Activated CD8-positive, alpha-beta T cell treated with anti-CD3 and anti-CD28 coated beads for 36 hours (primary cell): ENCODE results near the gene SIGLEC5. TPM values are rescaled to one million over a fixed set of nuclear protein-coding genes. Genes with fewer than 3 reads are reported as not detected.

Source experiments
- ATAC-seq: fragments of 200-7000 bp; cut with Tn5 transposase; one replicate; pipeline ENCODE4 v1.10.0; 2021; ENCODE audit warnings: mild to moderate bottlenecking, moderate library complexity
- CTCF ChIA-PET: fragments of 350-600 bp; sonication (Branson Sonifier 250); formaldehyde crosslinking; loops from one replicate; lab custom pipeline; 2021; ENCODE audit warnings: antibody characterized with exemption; lab: Charles Lee
- POLR2A ChIA-PET: fragments of 350-600 bp; sonication (Branson Sonifier 250); formaldehyde crosslinking; loops from one replicate; lab custom pipeline; 2021; ENCODE audit warnings: antibody characterized with exemption; lab: Charles Lee
- DNase-seq: peaks from one replicate; pipeline ENCODE4 v3.0.0-alpha.2; 2020
- H3K27ac Mint-ChIP-seq: one replicate; pipeline ENCODE4 v1.8.0; 2021; ENCODE audit warnings: mild to moderate bottlenecking, mixed read lengths
- H3K27me3 Mint-ChIP-seq: one replicate; pipeline ENCODE4 v1.8.0; 2021; ENCODE audit warnings: mixed read lengths
- H3K36me3 Mint-ChIP-seq: one replicate; pipeline ENCODE4 v1.8.0; 2021; ENCODE audit warnings: low read depth, mixed read lengths
- H3K4me1 Mint-ChIP-seq: one replicate; pipeline ENCODE4 v1.8.0; 2021; ENCODE audit warnings: low read depth, mixed read lengths
- H3K4me3 Mint-ChIP-seq: one replicate; pipeline ENCODE4 v1.8.0; 2021; ENCODE audit warnings: mild to moderate bottlenecking, moderate library complexity, mixed read lengths
- H3K9me3 Mint-ChIP-seq: one replicate; pipeline ENCODE4 v1.8.0; 2021; ENCODE audit warnings: mixed read lengths
- CTCF ChIP-seq: fragments of 200-600 bp; IDR thresholded peaks from one replicate; pipeline ENCODE4 v1.8.0; 2022; ENCODE audit warnings: antibody characterized with exemption, mild to moderate bottlenecking
- intact Hi-C: fragments of 100-400 bp; cut with micrococcal nuclease; formaldehyde crosslinking; loops from one replicate; pipeline ENCODE4 v1.10.0; 2022
- total RNA-seq, 2 experiments: library from RNA; stranded (reverse); gene quantifications; one replicate each; pipeline ENCODE4 v1.2.3, GENCODE V29; 2021

The SIGLEC5 gene
- total RNA-seq, 2 experiments from 2014 or later = not detected

GRCh38 chr19:51614789-51615188 lies 15.4 kb downstream of the SIGLEC5 start:
- H3K9me3 Mint-ChIP-seq = peaks cover 9% of the 10 kb centered on the region
- TF ChIP-seq CTCF = no peak
- H3K36me3 Mint-ChIP-seq = peaks cover 4% of the 10 kb centered on the region
- H3K4me1 Mint-ChIP-seq = no peaks in the 10 kb centered on the region
- CTCF ChIA-PET = interaction anchor here (0.7 to 2.5 kb wide), 6 partner anchors 9 to 163 kb away, joined by 3 to 8 read pairs (median 4); no protein-coding TSS in a partner anchor
- DNase-seq (no peak), ATAC-seq (no peak)
- no peak overlapping the region for H3K4me3 Mint-ChIP-seq
- peaks cover 28% of the 10 kb centered on the region for H3K27me3 Mint-ChIP-seq
- POLR2A ChIA-PET = no interaction called here
- H3K27ac Mint-ChIP-seq = no peak overlapping the region
- intact Hi-C loops = no loop called here

- ATAC-seq = no peak
- intact Hi-C loops = no loop called here
- peaks cover 4% of the 10 kb centered on the region for H3K36me3 Mint-ChIP-seq
- H3K4me1 Mint-ChIP-seq = peaks cover 15% of the 10 kb centered on the region
- peaks cover 21% of the 10 kb centered on the region for H3K27me3 Mint-ChIP-seq
- no peak overlapping the region for H3K4me3 Mint-ChIP-seq
- ChIA-PET POLR2A (interaction anchor here (1.1 kb wide), 1 partner anchor 8 kb away, joined by 3 read pairs; no protein-coding TSS in a partner anchor), CTCF (interaction anchor here (1.0 to 2.9 kb wide), 2 partner anchors 47 to 138 kb away, joined by 3 to 14 read pairs; no protein-coding TSS in a partner anchor)
- H3K9me3 Mint-ChIP-seq = peaks cover 10% of the 10 kb centered on the region
- H3K27ac Mint-ChIP-seq = no peak overlapping the region
- no peak for TF ChIP-seq CTCF
- DNase-seq = no peak
Observed at GRCh38 chr19:51610576-51610975, 19.6 kb downstream of the SIGLEC5 start.

- Mint-ChIP-seq H3K9me3 (peaks cover 9% of the 10 kb centered on the region), H3K36me3 (peaks cover 2% of the 10 kb centered on the region), H3K27ac (no peak overlapping the region), H3K27me3 (peaks cover 21% of the 10 kb centered on the region), H3K4me3 (no peak overlapping the region), H3K4me1 (peaks cover 15% of the 10 kb centered on the region)
- ChIA-PET POLR2A (no interaction called here), CTCF (interaction anchor here (1.2 to 2.9 kb wide), 3 partner anchors 49 to 134 kb away, joined by 4 to 14 read pairs (median 9); no protein-coding TSS in a partner anchor)
- intact Hi-C loops = no loop called here
- ATAC-seq = no peak
- TF ChIP-seq CTCF = peak; percentile 51
- DNase-seq = peak; percentile 82
Observed at GRCh38 chr19:51607920-51608562, 22.2 kb downstream of the SIGLEC5 start.

- peaks cover 20% of the 10 kb centered on the region for H3K27me3 Mint-ChIP-seq
- H3K36me3 Mint-ChIP-seq = peaks cover 2% of the 10 kb centered on the region
- ATAC-seq = peak; percentile 92
- H3K9me3 Mint-ChIP-seq = peaks cover 6% of the 10 kb centered on the region
- intact Hi-C loops = no loop called here
- no peak for TF ChIP-seq CTCF
- POLR2A ChIA-PET = no interaction called here
- H3K27ac Mint-ChIP-seq = no peak overlapping the region
- CTCF ChIA-PET = interaction anchor here (1.4 to 2.7 kb wide), 3 partner anchors 33 to 53 kb away, joined by 3 to 9 read pairs (median 5); no protein-coding TSS in a partner anchor
- peak; percentile 71 for DNase-seq
- H3K4me1 Mint-ChIP-seq = peaks cover 15% of the 10 kb centered on the region
- no peak overlapping the region for H3K4me3 Mint-ChIP-seq
Observed at GRCh38 chr19:51607077-51607476, 23.1 kb downstream of the SIGLEC5 start.

GRCh38 chr19:51602189-51602854 lies 27.9 kb downstream of the SIGLEC5 start:
- Mint-ChIP-seq H3K4me1 (peaks cover 11% of the 10 kb centered on the region), H3K27ac (no peak overlapping the region), H3K9me3 (peaks cover 3% of the 10 kb centered on the region), H3K27me3 (peaks cover 32% of the 10 kb centered on the region), H3K4me3 (no peak overlapping the region), H3K36me3 (peaks cover 4% of the 10 kb centered on the region)
- no peak for TF ChIP-seq CTCF
- intact Hi-C loops = no loop called here
- POLR2A ChIA-PET = interaction anchor here (0.9 kb wide), 1 partner anchor 8 kb away, joined by 3 read pairs; no protein-coding TSS in a partner anchor
- CTCF ChIA-PET = interaction anchor here (1.3 kb wide), 1 partner anchor 59 kb away, joined by 4 read pairs; no protein-coding TSS in a partner anchor
- DNase-seq (no peak), ATAC-seq (no peak)
